DND-41 (cell line): ENCODE data around the gene CLIC1.

Source experiments
- ATAC-seq: fragments of 200-7000 bp; cut with Tn5 transposase; 3 replicates; pipeline ENCODE4 v1.9.1; 2021; ENCODE audit warnings: low read depth; ENCODE audit not compliant: insufficient read depth
- DNase-seq: peaks from one replicate; pipeline ENCODE4 v3.0.0-alpha.2; 2020
- H2AFZ ChIP-seq: 2 replicates; pipeline ENCODE4 v1.6.0; 2012; ENCODE audit warnings: low read depth, low read length
- H3K27ac ChIP-seq: 2 replicates; pipeline ENCODE4 v1.5.1; 2012; ENCODE audit warnings: low read length, inconsistent platforms
- H3K27me3 ChIP-seq: fragments of 200-600 bp; sonication (generic); 2 replicates; pipeline ENCODE4 v1.6.0; 2012; ENCODE audit warnings: low read length, mild to moderate bottlenecking, inconsistent platforms; ENCODE audit not compliant: insufficient read depth, poor library complexity
- H3K36me3 ChIP-seq: 2 replicates; pipeline ENCODE4 v1.5.1; 2012; ENCODE audit warnings: low read length, inconsistent platforms; ENCODE audit not compliant: insufficient read depth
- H3K4me1 ChIP-seq: 2 replicates; pipeline ENCODE4 v1.5.1; 2012; ENCODE audit warnings: mild to moderate bottlenecking, low read length; ENCODE audit not compliant: insufficient read depth
- H3K4me2 ChIP-seq: 2 replicates; pipeline ENCODE4 v1.6.0; 2012; ENCODE audit warnings: mild to moderate bottlenecking, moderate library complexity, low read length, inconsistent platforms; ENCODE audit not compliant: insufficient read depth
- H3K4me3 ChIP-seq, 2 experiments: fragments of 200-600 bp in 1 of 2; shearing (Covaris generic) in 1 of 2; 2 replicates each; pipeline ENCODE4 v1.5.1; 2012 to 2016; ENCODE audit warnings: inconsistent platforms in 2 of 2, low read length in 2 of 2, mild to moderate bottlenecking in 2 of 2, low read depth in 1 of 2, moderate library complexity in 1 of 2
- H3K79me2 ChIP-seq: 2 replicates; pipeline ENCODE4 v1.6.0; 2012; ENCODE audit warnings: low read length, inconsistent platforms; ENCODE audit not compliant: insufficient read depth
- H3K9ac ChIP-seq: 2 replicates; pipeline ENCODE4 v1.6.0; 2012; ENCODE audit warnings: low read depth, mild to moderate bottlenecking, inconsistent platforms, low read length, moderate library complexity
- H3K9me3 ChIP-seq: 2 replicates; pipeline ENCODE4 v1.5.1; 2012; ENCODE audit warnings: low read length, moderate library complexity, mild to moderate bottlenecking, inconsistent platforms; ENCODE audit not compliant: insufficient read depth, severe bottlenecking
- H4K20me1 ChIP-seq: 2 replicates; pipeline ENCODE4 v1.6.0; 2012; ENCODE audit warnings: low read length; ENCODE audit not compliant: insufficient read depth
- CTCF ChIP-seq: IDR thresholded peaks from 2 replicates; pipeline ENCODE4 v1.5.1; 2012; ENCODE audit warnings: borderline replicate concordance, low read length, moderate library complexity, mild to moderate bottlenecking; ENCODE audit not compliant: poor library complexity, severe bottlenecking; ENCODE audit errors: extremely low read depth
- EZH2 ChIP-seq: IDR thresholded peaks from 3 replicates; pipeline ENCODE4 v1.6.1; 2012; ENCODE audit warnings: borderline replicate concordance, low read depth, mild to moderate bottlenecking, moderate library complexity, low read length, inconsistent platforms; ENCODE audit not compliant: severe bottlenecking

The CLIC1 gene

GRCh38 chr6:31692886-31693285 is 43.4 kb downstream of the CLIC1 start:
- H3K27ac ChIP-seq: no peak overlapping the region
- TF ChIP-seq EZH2: no peak
- no peak for TF ChIP-seq CTCF
- H3K27me3 ChIP-seq: no peaks in the 10 kb centered on the region
- no peak for ATAC-seq
- H3K4me2 ChIP-seq: no peak overlapping the region
- H3K9me3 ChIP-seq: no peaks in the 10 kb centered on the region
- H4K20me1 ChIP-seq: 0 out of 2 replicates have a peak, but pooled peaks cover 4% of the 10 kb centered on the region
- no peak overlapping the region for H3K4me3 ChIP-seq
- H3K4me1 ChIP-seq: no peaks in the 10 kb centered on the region
- H3K9ac ChIP-seq: no peak overlapping the region
- no peak for DNase-seq
- H3K36me3 ChIP-seq: peaks cover 91% of the 10 kb centered on the region
- H3K79me2 ChIP-seq: peaks cover 2% of the 10 kb centered on the region; the same call in 1 of the 2 replicates
- H2AFZ ChIP-seq: no peak overlapping the region

- Histone ChIP-seq H3K4me1 (no peaks in the 10 kb centered on the region), H3K27ac (no peak overlapping the region), H3K9me3 (no peaks in the 10 kb centered on the region), H3K4me3 (no peak overlapping the region), H3K79me2 (no peaks in the 10 kb centered on the region; the same call in 1 of the 2 replicates), H3K4me2 (no peak overlapping the region), H2AFZ (no peak overlapping the region), H3K27me3 (no peaks in the 10 kb centered on the region), H3K9ac (no peak overlapping the region), H3K36me3 (peaks cover 91% of the 10 kb centered on the region), H4K20me1 (0 out of 2 replicates have a peak, but pooled peaks cover 4% of the 10 kb centered on the region)
- no peak for DNase-seq
- ATAC-seq: no peak
- TF ChIP-seq EZH2 (no peak), CTCF (no peak)
These were observed 44.0 kb downstream of the CLIC1 start for GRCh38 chr6:31692353-31692752.

- Histone ChIP-seq H2AFZ (no peak overlapping the region), H3K9ac (no peak overlapping the region), H4K20me1 (0 out of 2 replicates have a peak, but pooled peaks cover 4% of the 10 kb centered on the region), H3K36me3 (peaks cover 90% of the 10 kb centered on the region), H3K27ac (no peak overlapping the region), H3K9me3 (no peaks in the 10 kb centered on the region), H3K4me3 (no peak overlapping the region), H3K27me3 (no peaks in the 10 kb centered on the region), H3K4me1 (no peaks in the 10 kb centered on the region), H3K4me2 (no peak overlapping the region), H3K79me2 (no peaks in the 10 kb centered on the region)
- TF ChIP-seq CTCF: no peak
- no peak for TF ChIP-seq EZH2
- ATAC-seq (no peak), DNase-seq (no peak)
These were observed 44.7 kb downstream of the CLIC1 start for GRCh38 chr6:31691564-31692108.
